Vagina (tissue), 2 donors: ENCODE measurements around the gene C9orf43.

ENCODE experiments used
- POLR2A ChIP-seq, 2 donors: fragments of 450-650 bp; IDR thresholded peaks; one replicate each; pipeline ENCODE4 v1.6.1; 2017; ENCODE audit warnings: antibody characterized with exemption in 2 of 2, mild to moderate bottlenecking in 2 of 2, moderate library complexity in 2 of 2
- POLR2AphosphoS5 ChIP-seq, 2 donors: sonication (generic); formaldehyde crosslinking; IDR thresholded peaks; one replicate each; pipeline ENCODE4 v1.9.0; 2017; ENCODE audit warnings: antibody characterized with exemption in 2 of 2, mild to moderate bottlenecking in 2 of 2, low read depth in 1 of 2; ENCODE audit not compliant: insufficient read depth in 1 of 2
- TF ChIP-seq, protein P1 (sequence below), 3 experiments: fragments of 450-650 bp in 2 of 3; fragments of 200-600 bp in 1 of 3; sonication (generic) in 1 of 3; IDR thresholded peaks; one replicate each; pipeline ENCODE4 v1.5.1; 2017 to 2019; ENCODE audit warnings: antibody characterized with exemption in 3 of 3, mild to moderate bottlenecking in 2 of 3, moderate library complexity in 2 of 3

DNA sequence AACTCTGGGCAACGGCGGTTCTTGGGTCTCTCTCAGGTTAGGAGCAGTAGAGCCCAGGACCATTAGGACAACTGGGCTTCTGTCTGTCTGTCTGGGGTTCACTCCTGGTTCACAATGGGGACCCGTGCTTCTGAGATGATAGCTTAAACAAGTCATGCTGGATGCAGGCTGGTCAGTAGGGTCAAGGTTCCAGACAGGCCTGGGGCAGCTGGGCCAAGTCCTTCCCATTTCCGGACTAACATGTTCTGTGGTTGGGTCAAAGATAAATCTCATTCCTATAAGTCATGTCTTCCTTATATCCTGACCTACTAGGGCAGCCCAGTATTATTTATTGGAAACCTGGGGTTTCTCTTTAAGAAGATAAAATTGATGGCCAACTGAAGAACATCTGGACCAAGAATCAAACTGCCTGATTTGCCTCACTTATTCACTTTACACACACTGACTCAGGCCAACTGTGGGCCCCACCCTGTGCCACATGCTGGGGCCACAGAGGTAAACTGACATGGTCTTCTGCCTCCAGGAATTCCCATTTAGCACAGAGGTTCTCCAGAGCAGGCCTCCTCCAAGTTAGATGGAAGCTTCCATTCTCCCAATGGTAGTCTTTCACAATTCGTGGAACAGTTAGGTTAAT, 42.1 kb upstream of the C9orf43 start:
- TF ChIP-seq, protein P1, sequence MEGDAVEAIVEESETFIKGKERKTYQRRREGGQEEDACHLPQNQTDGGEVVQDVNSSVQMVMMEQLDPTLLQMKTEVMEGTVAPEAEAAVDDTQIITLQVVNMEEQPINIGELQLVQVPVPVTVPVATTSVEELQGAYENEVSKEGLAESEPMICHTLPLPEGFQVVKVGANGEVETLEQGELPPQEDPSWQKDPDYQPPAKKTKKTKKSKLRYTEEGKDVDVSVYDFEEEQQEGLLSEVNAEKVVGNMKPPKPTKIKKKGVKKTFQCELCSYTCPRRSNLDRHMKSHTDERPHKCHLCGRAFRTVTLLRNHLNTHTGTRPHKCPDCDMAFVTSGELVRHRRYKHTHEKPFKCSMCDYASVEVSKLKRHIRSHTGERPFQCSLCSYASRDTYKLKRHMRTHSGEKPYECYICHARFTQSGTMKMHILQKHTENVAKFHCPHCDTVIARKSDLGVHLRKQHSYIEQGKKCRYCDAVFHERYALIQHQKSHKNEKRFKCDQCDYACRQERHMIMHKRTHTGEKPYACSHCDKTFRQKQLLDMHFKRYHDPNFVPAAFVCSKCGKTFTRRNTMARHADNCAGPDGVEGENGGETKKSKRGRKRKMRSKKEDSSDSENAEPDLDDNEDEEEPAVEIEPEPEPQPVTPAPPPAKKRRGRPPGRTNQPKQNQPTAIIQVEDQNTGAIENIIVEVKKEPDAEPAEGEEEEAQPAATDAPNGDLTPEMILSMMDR (IDR thresholded peaks at IDR 0.05), result no peak
- TF ChIP-seq POLR2AphosphoS5 (IDR thresholded peaks at IDR 0.05; ENCODE audit: insufficient read depth in 1 of 2, low read depth in 1 of 2), result no peak
- TF ChIP-seq POLR2A (IDR thresholded peaks at IDR 0.05), result no peak
